Naive thymus-derived CD4-positive, alpha-beta T cell (primary cell): Measurements from ENCODE around the gene KCMF1. TPM values are rescaled to one million over a fixed set of nuclear protein-coding genes. Genes with fewer than 3 reads are reported as not detected.
"Not testable (repeated sequence)": the region's sequence is repeated elsewhere in the genome, so short reads cannot be mapped to it uniquely, and the experiment has no call there.

ENCODE experiments used
- ATAC-seq: fragments of 150-1000 bp; cut with Tn5 transposase; 2 replicates; pipeline ENCODE4 v1.10.0; 2021; ENCODE audit warnings: mild to moderate bottlenecking, moderate library complexity
- CTCF ChIA-PET: fragments of 350-600 bp; sonication (Branson Sonifier 250); formaldehyde crosslinking; loops from one replicate; lab custom pipeline; 2021; ENCODE audit warnings: antibody characterized with exemption; lab: Charles Lee
- POLR2A ChIA-PET: fragments of 350-600 bp; sonication (Branson Sonifier 250); formaldehyde crosslinking; loops from one replicate; lab custom pipeline; 2021; ENCODE audit warnings: antibody characterized with exemption, inconsistent platforms; lab: Charles Lee
- DNase-seq, 9 donors: peaks; one replicate each; pipeline versions ENCODE4 v3.0.0 to v3.0.0-alpha.2; 2020 to 2022; ENCODE audit warnings: mixed read lengths in 1 of 9
- H3K27ac ChIP-seq: one replicate; pipeline ENCODE4 v1.7.0; 2013; ENCODE audit warnings: mild to moderate bottlenecking, low read depth, low read length, moderate library complexity
- H3K27me3 ChIP-seq, 2 donors: one replicate each; pipeline ENCODE4 v1.7.0; 2013; ENCODE audit warnings: low read length in 2 of 2, mild to moderate bottlenecking in 2 of 2, moderate library complexity in 2 of 2; ENCODE audit not compliant: control insufficient read depth in 2 of 2, insufficient read depth in 2 of 2
- H3K36me3 ChIP-seq, 3 experiments: 1 replicate in 2 of 3; 2 replicates in 1 of 3; pipeline ENCODE4 v1.7.0; 2013; ENCODE audit warnings: low read length in 3 of 3, mild to moderate bottlenecking in 3 of 3, moderate library complexity in 1 of 3; ENCODE audit not compliant: insufficient read depth in 3 of 3, control insufficient read depth in 2 of 3
- H3K4me1 ChIP-seq, 2 donors: one replicate each; pipeline ENCODE4 v1.7.0; 2013; ENCODE audit warnings: low read length in 2 of 2, mild to moderate bottlenecking in 2 of 2, moderate library complexity in 1 of 2; ENCODE audit not compliant: control insufficient read depth in 2 of 2, insufficient read depth in 2 of 2
- H3K4me3 ChIP-seq: 2 replicates; pipeline ENCODE4 v1.7.0; 2013; ENCODE audit warnings: mild to moderate bottlenecking, low read length
- H3K9me3 ChIP-seq, 3 experiments: 1 replicate in 2 of 3; 2 replicates in 1 of 3; pipeline ENCODE4 v1.7.0; 2013; ENCODE audit warnings: low read length in 3 of 3; ENCODE audit not compliant: control insufficient read depth in 2 of 3
- H3K27ac Mint-ChIP-seq, 9 donors: one replicate each; pipeline ENCODE4 v1.8.0; 2020 to 2022; ENCODE audit warnings: mixed read lengths in 9 of 9, mild to moderate bottlenecking in 8 of 9, moderate library complexity in 5 of 9, inconsistent platforms in 2 of 9
- H3K27me3 Mint-ChIP-seq, 5 donors: one replicate each; pipeline ENCODE4 v1.8.0; 2021 to 2022; ENCODE audit warnings: mixed read lengths in 5 of 5, mild to moderate bottlenecking in 1 of 5
- H3K36me3 Mint-ChIP-seq, 5 donors: one replicate each; pipeline ENCODE4 v1.8.0; 2020 to 2022; ENCODE audit warnings: mixed read lengths in 5 of 5, mild to moderate bottlenecking in 3 of 5, inconsistent platforms in 1 of 5
- H3K4me1 Mint-ChIP-seq, 7 donors: one replicate each; pipeline ENCODE4 v1.8.0; 2020 to 2022; ENCODE audit warnings: mixed read lengths in 7 of 7, mild to moderate bottlenecking in 3 of 7, inconsistent platforms in 1 of 7
- H3K4me3 Mint-ChIP-seq, 10 donors: one replicate each; pipeline ENCODE4 v1.8.0; 2020 to 2022; ENCODE audit warnings: mild to moderate bottlenecking in 10 of 10, mixed read lengths in 10 of 10, moderate library complexity in 6 of 10, inconsistent platforms in 2 of 10
- H3K9me3 Mint-ChIP-seq, 11 donors: one replicate each; pipeline ENCODE4 v1.8.0; 2020 to 2022; ENCODE audit warnings: mixed read lengths in 11 of 11, mild to moderate bottlenecking in 4 of 11, inconsistent platforms in 1 of 11, moderate library complexity in 1 of 11
- intact Hi-C, 2 donors: fragments of 100-400 bp; cut with micrococcal nuclease; formaldehyde crosslinking; loops; one replicate each; pipeline ENCODE4 v1.15.1; 2023
- polyA plus RNA-seq, 2 donors: library from polyadenylated mRNA; unstranded; fragments of 300-500 nt; fragmentation: Illumina TruSeq; gene quantifications; one replicate each; pipeline ENCODE4 v1.2.3, GENCODE V29; 2021
- total RNA-seq, 6 experiments: library from RNA in 5 of 6; stranded (reverse) in 5 of 6; gene quantifications; 1 replicate in 5 of 6; 2 replicates in 1 of 6; pipeline ENCODE4 v1.2.3 and lab custom pipeline; 2021 to 2026

The KCMF1 gene
- total and polyA plus RNA-seq, 7 experiments from 2014 or later = 15.6 to 81.3 (median 60.6) TPM

GRCh38 chr2:84940831-84941412 lies 30.0 kb upstream of the KCMF1 start:
- H3K4me3 Mint-ChIP-seq = no peak overlapping the region
- H3K9me3 Mint-ChIP-seq = peaks cover 0 to 3% (median 0%) of the 10 kb centered on the region in 11 donors
- Histone ChIP-seq H3K9me3 (no peaks in the 10 kb centered on the region), H3K27me3 (no peaks in the 10 kb centered on the region), H3K27ac (no peak overlapping the region), H3K36me3 (no peaks in the 10 kb centered on the region), H3K4me1 (peaks cover 28 to 29% of the 10 kb centered on the region in 2 donors), H3K4me3 (no peak overlapping the region)
- H3K36me3 Mint-ChIP-seq = peaks cover 0 to 37% (median 0%) of the 10 kb centered on the region in 5 donors
- intact Hi-C loops = no loop called here
- DNase-seq (no peak), ATAC-seq (no peak)
- peak overlapping the region in 4 of 9 donors; percentile 2 to 60 (median 44) for H3K27ac Mint-ChIP-seq
- peaks cover 27 to 79% (median 48%) of the 10 kb centered on the region in 7 donors for H3K4me1 Mint-ChIP-seq
- ChIA-PET CTCF (interaction anchor here (5.5 kb wide), 1 partner anchor 15 kb away, joined by 44 read pairs; no protein-coding TSS in a partner anchor), POLR2A (interaction anchor here (0.5 to 11.5 kb wide), 9 partner anchors 10 to 367 kb away, joined by 3 to 112 read pairs (median 3); partner anchors contain the start of genes KCMF1, TMSB10 and TRABD2A)
- no peaks in the 10 kb centered on the region for H3K27me3 Mint-ChIP-seq

DNA sequence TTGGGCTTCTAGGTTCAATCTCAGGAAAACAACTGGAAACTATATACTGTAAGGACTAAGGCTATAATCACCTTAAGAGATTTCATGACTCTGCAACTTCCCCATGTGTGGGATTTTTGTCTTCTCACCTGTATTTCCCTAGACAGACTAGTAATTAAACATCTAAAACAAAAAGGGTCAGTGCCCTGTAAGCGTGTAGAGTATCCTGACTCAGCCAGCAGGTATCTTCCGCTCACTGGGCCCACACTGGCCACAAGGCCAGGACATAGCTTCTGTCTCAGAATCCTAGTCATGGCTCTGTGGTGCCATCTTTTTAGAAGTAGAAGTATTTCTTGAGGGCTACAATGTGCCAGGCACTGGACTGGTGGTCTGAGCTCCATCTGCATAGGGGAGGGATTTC lies 28.8 kb upstream of the KCMF1 start:
- ATAC-seq (no peak), DNase-seq (no peak)
- H3K36me3 ChIP-seq = no peaks in the 10 kb centered on the region
- no peak overlapping the region for H3K27ac ChIP-seq
- H3K27ac Mint-ChIP-seq = peak overlapping the region in 2 of 9 donors; percentile 47 to 68
- CTCF ChIA-PET = interaction anchor here (5.5 kb wide), 1 partner anchor 16 kb away, joined by 44 read pairs; no protein-coding TSS in a partner anchor
- H3K9me3 ChIP-seq = no peaks in the 10 kb centered on the region
- no peak overlapping the region for H3K4me3 ChIP-seq
- peaks cover 37 to 41% of the 10 kb centered on the region in 2 donors for H3K4me1 ChIP-seq
- H3K27me3 Mint-ChIP-seq = no peaks in the 10 kb centered on the region
- H3K4me3 Mint-ChIP-seq = no peak overlapping the region
- no peaks in the 10 kb centered on the region for H3K27me3 ChIP-seq
- H3K4me1 Mint-ChIP-seq = peaks cover 37 to 79% (median 51%) of the 10 kb centered on the region in 7 donors
- POLR2A ChIA-PET = interaction anchor here (5.1 to 11.5 kb wide), 2 partner anchors 27 to 37 kb away, joined by 34 to 112 read pairs; partner anchors contain the start of genes KCMF1 and TMSB10
- H3K9me3 Mint-ChIP-seq = peaks cover 0 to 3% (median 0%) of the 10 kb centered on the region in 11 donors
- intact Hi-C loops = no loop called here
- peaks cover 0 to 32% (median 0%) of the 10 kb centered on the region in 5 donors for H3K36me3 Mint-ChIP-seq

DNA sequence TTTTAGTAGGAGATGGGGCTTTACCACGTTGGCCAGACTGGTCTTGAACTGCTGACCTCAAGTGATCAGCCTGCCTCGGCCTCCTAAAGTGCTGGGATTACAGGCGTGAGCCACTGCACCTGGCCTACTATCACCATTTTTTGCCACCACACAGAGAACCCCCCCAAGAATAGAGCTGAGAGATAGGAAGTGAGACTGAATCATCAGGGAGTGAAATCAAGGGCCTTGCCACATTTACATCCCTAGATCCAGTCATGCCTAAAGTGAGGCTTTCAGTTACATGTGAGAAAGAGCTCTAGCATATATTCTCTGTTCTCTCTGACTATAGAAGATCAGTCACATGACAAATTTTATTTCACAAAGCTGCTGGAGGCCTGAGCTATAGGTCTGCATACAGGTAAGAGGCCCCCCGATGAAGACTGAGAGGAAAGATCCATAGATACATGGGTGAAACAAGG lies 28.0 kb upstream of the KCMF1 start:
- no peaks in the 10 kb centered on the region for H3K36me3 ChIP-seq
- no peaks in the 10 kb centered on the region for H3K27me3 ChIP-seq
- ChIA-PET CTCF (interaction anchor here (4.9 kb wide), 1 partner anchor 17 kb away, joined by 49 read pairs; no protein-coding TSS in a partner anchor), POLR2A (interaction anchor here (0.7 to 11.5 kb wide), 5 partner anchors 17 to 412 kb away, joined by 3 to 112 read pairs (median 6); partner anchors contain the start of genes ELMOD3 and KCMF1)
- H3K36me3 Mint-ChIP-seq = peaks cover 0 to 30% (median 0%) of the 10 kb centered on the region in 5 donors
- peaks cover 36 to 42% of the 10 kb centered on the region in 2 donors for H3K4me1 ChIP-seq
- DNase-seq (no peak), ATAC-seq (no peak)
- no peaks in the 10 kb centered on the region for H3K27me3 Mint-ChIP-seq
- H3K4me3 Mint-ChIP-seq = peak overlapping the region in 1 of 10 donors; percentile 2
- H3K9me3 ChIP-seq = no peaks in the 10 kb centered on the region
- no peak overlapping the region for H3K4me3 ChIP-seq
- intact Hi-C loops = no loop called here
- peaks cover 0 to 3% (median 0%) of the 10 kb centered on the region in 11 donors for H3K9me3 Mint-ChIP-seq
- peaks cover 37 to 79% (median 49%) of the 10 kb centered on the region in 7 donors for H3K4me1 Mint-ChIP-seq
- peak overlapping the region in 7 of 9 donors; percentile 26 to 71 (median 48) for H3K27ac Mint-ChIP-seq
- H3K27ac ChIP-seq = no peak overlapping the region

DNA sequence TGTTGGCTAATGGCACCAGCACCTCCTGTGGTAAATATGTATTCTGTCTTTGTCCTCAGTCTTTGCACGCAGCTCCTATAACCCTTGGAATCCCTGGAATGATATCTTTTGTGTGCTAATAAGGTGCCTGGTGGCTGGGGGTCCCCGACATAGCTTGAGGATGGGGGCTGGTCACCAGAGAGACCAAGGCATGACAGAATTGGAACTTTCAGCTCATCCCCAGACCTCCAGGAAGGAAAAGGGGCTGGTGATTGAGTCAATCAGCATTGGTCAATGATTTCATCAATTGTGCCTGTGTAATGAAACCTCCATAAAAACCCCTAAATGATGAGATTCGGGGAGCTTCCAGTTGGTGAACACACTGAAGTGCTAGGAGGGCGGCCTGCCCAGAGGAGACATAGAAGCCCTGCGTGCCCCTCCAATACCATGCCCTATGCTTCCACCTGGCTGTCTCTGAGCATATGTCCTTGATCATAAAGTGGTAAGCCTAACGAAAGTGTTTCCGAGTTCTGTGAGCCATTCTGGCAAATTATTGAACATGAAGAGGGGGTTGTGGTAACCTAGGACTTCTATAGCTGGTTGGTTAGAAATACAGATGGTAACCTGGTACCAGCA lies 26.6 kb upstream of the KCMF1 start:
- H3K4me1 ChIP-seq = peaks cover 25 to 32% of the 10 kb centered on the region in 2 donors
- H3K9me3 Mint-ChIP-seq = peaks cover 0 to 3% (median 0%) of the 10 kb centered on the region in 11 donors
- ChIA-PET CTCF (interaction anchor here (0.8 to 4.9 kb wide), 2 partner anchors 18 to 67 kb away, joined by 3 to 49 read pairs; no protein-coding TSS in a partner anchor), POLR2A (interaction anchor here (0.9 to 11.5 kb wide), 4 partner anchors 10 to 25 kb away, joined by 4 to 112 read pairs (median 6); partner anchors contain the start of gene KCMF1)
- H3K36me3 ChIP-seq = no peaks in the 10 kb centered on the region
- H3K4me3 ChIP-seq = no peak overlapping the region
- H3K4me3 Mint-ChIP-seq = peak overlapping the region in 5 of 10 donors; percentile 5 to 79 (median 12)
- H3K9me3 ChIP-seq = no peaks in the 10 kb centered on the region
- DNase-seq (no peak), ATAC-seq (no peak)
- H3K27me3 ChIP-seq = no peaks in the 10 kb centered on the region
- no peaks in the 10 kb centered on the region for H3K27me3 Mint-ChIP-seq
- peaks cover 33 to 69% (median 37%) of the 10 kb centered on the region in 7 donors for H3K4me1 Mint-ChIP-seq
- peak overlapping the region; percentile 2 to 94 (median 63) for H3K27ac Mint-ChIP-seq
- peaks cover 0 to 29% (median 0%) of the 10 kb centered on the region in 5 donors for H3K36me3 Mint-ChIP-seq
- H3K27ac ChIP-seq = no peak overlapping the region
- intact Hi-C loops = no loop called here

DNA sequence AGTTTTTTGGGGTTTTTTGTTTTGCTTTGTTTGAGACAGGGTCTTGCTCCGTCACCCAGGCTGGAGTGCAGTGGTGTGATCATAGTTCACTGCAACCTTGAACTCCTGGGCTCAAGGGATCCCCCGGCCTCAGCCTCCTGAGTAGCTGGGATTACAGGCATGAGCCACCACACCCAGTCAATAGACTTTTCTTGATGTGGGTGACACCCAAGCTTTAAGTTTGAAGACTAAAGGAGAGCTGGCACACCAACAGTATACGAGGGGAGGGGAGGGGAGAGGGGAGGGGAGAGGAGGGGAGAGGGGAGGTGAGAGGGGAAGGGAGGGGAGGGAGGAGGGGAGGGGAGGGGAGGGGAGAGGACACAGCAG lies 25.1 kb upstream of the KCMF1 start:
- Histone ChIP-seq H3K27ac (peak overlapping the region; percentile 64), H3K4me1 (peaks cover 16 to 23% of the 10 kb centered on the region in 2 donors)
- H3K9me3 Mint-ChIP-seq, H3K4me3 ChIP-seq, H3K27me3 Mint-ChIP-seq, ATAC-seq, H3K36me3 ChIP-seq, H3K9me3 ChIP-seq, H3K27me3 ChIP-seq: not testable (repeated sequence)
- CTCF ChIA-PET = interaction anchor here (0.5 to 4.9 kb wide), 12 partner anchors 10 to 448 kb away, joined by 3 to 49 read pairs (median 3); no protein-coding TSS in a partner anchor
- Mint-ChIP-seq H3K4me3 (peak overlapping the region in 8 of 10 donors; percentile 61 to 83 (median 72)), H3K36me3 (peaks cover 0 to 31% (median 0%) of the 10 kb centered on the region in 5 donors), H3K4me1 (peaks cover 27 to 66% (median 32%) of the 10 kb centered on the region in 7 donors), H3K27ac (peak overlapping the region; percentile 55 to 94 (median 82))
- POLR2A ChIA-PET = interaction anchor here (0.6 to 11.5 kb wide), 17 partner anchors 8 to 639 kb away, joined by 3 to 112 read pairs (median 4); partner anchors contain the start of genes GGCX, KCMF1, SUCLG1 and TMSB10
- intact Hi-C loops = loop anchor here (1.0 to 5.0 kb wide), 6 partner anchors 8 to 66 kb away; no protein-coding TSS in a partner anchor
- DNase-seq = peak in 4 of 9 donors; percentile 27 to 45 (median 34)
